Left renal pelvis (tissue), 4 donors: ENCODE measurements around the gene MRPL52. TPM values are rescaled to one million over a fixed set of nuclear protein-coding genes. Genes with fewer than 3 reads are reported as not detected.
"Not testable (repeated sequence)": the region's sequence is repeated elsewhere in the genome, so short reads cannot be mapped to it uniquely, and the experiment has no call there.

Source experiments
- DNase-seq, 4 donors: peaks; one replicate each; pipeline ENCODE4 v3.0.0-alpha.2; 2013; ENCODE audit warnings: low read depth in 4 of 4, low spot score in 3 of 4
- polyA plus RNA-seq, 4 donors: library from polyadenylated mRNA; unstranded; fragments of 120-200 nt; gene quantifications; one replicate each; pipeline ENCODE4 v1.2.1, GENCODE V29; 2013; ENCODE audit not compliant: insufficient read length in 4 of 4

MRPL52 gene
- polyA plus RNA-seq, 4 donors, result 50.2 to 110 (median 73.4) TPM

- no peak for DNase-seq
Observed at GRCh38 chr14:22808388-22809209, 21.1 kb upstream of the MRPL52 start.

GRCh38 chr14:22811722-22812121, 18.0 kb upstream of the MRPL52 start:
- DNase-seq, result no peak

- DNase-seq, result no peak
Observed at GRCh38 chr14:22812744-22813143, 16.9 kb upstream of the MRPL52 start.

GRCh38 chr14:22813145-22813544, 16.5 kb upstream of the MRPL52 start:
- no peak for DNase-seq

- no peak for DNase-seq
Observed at GRCh38 chr14:22814373-22814772, 15.3 kb upstream of the MRPL52 start.

GRCh38 chr14:22814941-22815713, 14.6 kb upstream of the MRPL52 start, which contains the start of gene SLC7A7:
Gene SLC7A7, minus strand, starts transcription at chr14:22815435. Its CDS starts 2,037 bp downstream, at chr14:22813398.
- DNase-seq, result no peak

- DNase-seq, result no peak
Observed at GRCh38 chr14:22819151-22819988, 10.3 kb upstream of the MRPL52 start.

GRCh38 chr14:22820731-22821130, 9.0 kb upstream of the MRPL52 start:
- DNase-seq, result no peak

- no peak for DNase-seq
Observed at GRCh38 chr14:22821193-22822015, 8.3 kb upstream of the MRPL52 start.

- no peak for DNase-seq
Observed at GRCh38 chr14:22822016-22822570, 7.6 kb upstream of the MRPL52 start.

- peak in 2 of 4 donors; percentile 71 to 78 for DNase-seq
Observed at GRCh38 chr14:22822571-22823098, 7.1 kb upstream of the MRPL52 start.

- no peak for DNase-seq
Observed at GRCh38 chr14:22824711-22825359, 4.9 kb upstream of the MRPL52 start.

- not testable (repeated sequence) for DNase-seq
Observed at GRCh38 chr14:22829076-22829660, 519 bp upstream of the MRPL52 start.

- no peak for DNase-seq
Observed at GRCh38 chr14:22830443-22831010, 840 bp downstream of the MRPL52 start.

- no peak for DNase-seq
Observed at GRCh38 chr14:22835505-22835904, 5.8 kb downstream of the MRPL52 start.

- DNase-seq, result peak in 2 of 4 donors; percentile 77 to 84
Observed at GRCh38 chr14:22836301-22837113, 6.8 kb downstream of the MRPL52 start, which contains the start of gene MMP14. Gene MMP14, plus strand, starts transcription at chr14:22836585. Its CDS starts 233 bp downstream, at chr14:22836818.

GRCh38 chr14:22837114-22837749, 7.5 kb downstream of the MRPL52 start:
- no peak for DNase-seq
